ENCODE measurements around the gene CAPNS1.

CAPNS1 gene

DNA sequence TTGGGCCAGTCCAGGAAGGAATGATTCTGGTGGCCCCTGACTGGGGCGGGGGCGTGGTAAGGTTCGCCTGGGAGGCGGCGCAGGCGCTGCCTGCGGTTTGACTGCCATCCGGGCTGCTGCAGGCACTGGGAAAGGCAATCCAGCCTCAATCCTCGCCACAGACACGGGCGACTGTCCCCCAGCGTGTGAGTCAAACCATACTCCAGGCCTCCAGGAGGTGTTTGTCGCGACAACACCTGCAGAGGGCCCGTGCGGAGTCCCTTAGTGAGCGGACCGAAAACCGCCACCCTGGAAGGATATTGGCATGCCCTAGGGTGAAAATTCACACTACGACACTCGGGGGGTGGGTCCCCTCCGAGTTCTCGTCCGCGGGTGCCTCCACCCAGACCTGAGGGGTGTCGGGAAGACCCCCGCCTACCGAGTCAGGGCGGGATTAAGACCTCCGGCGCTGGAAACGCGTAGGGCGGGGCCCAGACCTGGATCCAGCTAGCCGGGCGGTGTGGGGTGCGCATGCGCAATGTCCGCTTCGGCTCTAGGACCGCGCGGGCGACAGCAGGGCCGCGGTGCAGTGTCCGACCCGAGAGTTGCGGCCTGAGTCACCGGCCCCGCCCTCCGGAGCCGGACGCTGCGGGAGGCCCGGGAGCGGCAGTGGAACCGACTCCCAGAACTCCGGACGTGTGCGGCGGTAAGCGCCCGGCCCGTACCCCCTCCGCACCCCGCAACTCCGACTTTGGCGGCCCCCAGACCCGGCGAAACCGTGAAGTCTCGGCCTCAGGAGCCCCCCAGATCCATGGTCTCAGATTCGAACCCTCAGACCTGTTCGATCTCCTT is at the start of gene CAPNS1:
Gene CAPNS1, plus strand, starts transcription at position 594 of the 831 bp plus-strand sequence. CDS start 946 bp downstream, outside the sequence.
- H3K27me3 ChIP-seq, result no peaks in the 10 kb centered on the region
- TF ChIP-seq, protein P1, sequence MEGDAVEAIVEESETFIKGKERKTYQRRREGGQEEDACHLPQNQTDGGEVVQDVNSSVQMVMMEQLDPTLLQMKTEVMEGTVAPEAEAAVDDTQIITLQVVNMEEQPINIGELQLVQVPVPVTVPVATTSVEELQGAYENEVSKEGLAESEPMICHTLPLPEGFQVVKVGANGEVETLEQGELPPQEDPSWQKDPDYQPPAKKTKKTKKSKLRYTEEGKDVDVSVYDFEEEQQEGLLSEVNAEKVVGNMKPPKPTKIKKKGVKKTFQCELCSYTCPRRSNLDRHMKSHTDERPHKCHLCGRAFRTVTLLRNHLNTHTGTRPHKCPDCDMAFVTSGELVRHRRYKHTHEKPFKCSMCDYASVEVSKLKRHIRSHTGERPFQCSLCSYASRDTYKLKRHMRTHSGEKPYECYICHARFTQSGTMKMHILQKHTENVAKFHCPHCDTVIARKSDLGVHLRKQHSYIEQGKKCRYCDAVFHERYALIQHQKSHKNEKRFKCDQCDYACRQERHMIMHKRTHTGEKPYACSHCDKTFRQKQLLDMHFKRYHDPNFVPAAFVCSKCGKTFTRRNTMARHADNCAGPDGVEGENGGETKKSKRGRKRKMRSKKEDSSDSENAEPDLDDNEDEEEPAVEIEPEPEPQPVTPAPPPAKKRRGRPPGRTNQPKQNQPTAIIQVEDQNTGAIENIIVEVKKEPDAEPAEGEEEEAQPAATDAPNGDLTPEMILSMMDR (IDR thresholded peaks at IDR 0.05), result peak; percentile 26
- H3K9me3 ChIP-seq, result no peaks in the 10 kb centered on the region
- peak within 1 kb of the TSS; percentile 92 for H3K27ac ChIP-seq
- peaks cover 16 to 24% of the 10 kb centered on the region in 2 experiments for H3K4me1 ChIP-seq (ENCODE audit: control insufficient read depth in 1 of 2, insufficient read depth in 1 of 2, low read depth in 1 of 2, low read length in 1 of 2)
- H3K4me3 ChIP-seq (ENCODE audit: low read depth in 1 of 2, low read length in 1 of 2), result peak within 1 kb of the TSS; percentile 76 to 92
- peaks cover 21% of the 10 kb centered on the region for H3K36me3 ChIP-seq

DNA sequence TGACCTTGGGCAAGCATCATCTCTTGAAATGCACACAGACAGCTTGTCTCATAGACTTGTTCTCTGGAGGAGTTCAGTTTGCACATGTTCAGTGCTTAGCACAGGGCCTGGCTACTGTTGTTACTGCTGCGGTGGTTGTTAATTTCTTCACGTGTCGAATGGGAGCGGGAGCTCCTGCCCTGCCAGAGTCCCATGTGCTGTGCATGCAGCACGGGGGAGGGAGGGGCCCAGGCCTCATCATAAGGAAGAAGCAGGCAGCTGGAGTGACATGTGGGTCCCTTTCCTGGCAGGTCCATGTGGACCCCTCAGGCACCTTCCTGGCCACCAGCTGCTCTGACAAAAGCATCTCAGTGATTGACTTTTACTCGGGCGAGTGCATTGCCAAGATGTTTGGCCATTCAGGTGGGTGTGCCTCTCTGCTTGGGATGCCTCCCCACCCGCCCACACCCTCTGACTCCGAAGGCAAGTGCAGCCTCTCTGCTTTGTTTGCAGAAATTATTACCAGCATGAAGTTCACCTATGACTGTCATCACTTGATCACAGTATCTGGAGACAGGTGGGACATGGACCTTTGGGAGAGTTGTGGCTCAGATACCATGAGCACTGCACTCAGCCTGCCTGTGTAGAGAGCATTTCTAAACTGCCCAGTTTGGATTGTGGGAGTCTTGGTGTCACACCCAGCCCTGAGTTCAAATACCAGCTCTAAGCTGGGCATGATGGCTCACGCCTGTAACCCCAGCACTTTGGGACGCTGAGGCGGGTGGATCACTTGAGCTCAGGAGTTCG is 48.8 kb upstream of the CAPNS1 start:
- no peak overlapping the region for H3K4me3 ChIP-seq (ENCODE audit: low read depth in 1 of 2, low read length in 1 of 2)
- H3K36me3 ChIP-seq, result peaks cover 85% of the 10 kb centered on the region
- no peaks in the 10 kb centered on the region for H3K4me1 ChIP-seq (ENCODE audit: control insufficient read depth in 1 of 2, insufficient read depth in 1 of 2, low read depth in 1 of 2, low read length in 1 of 2)
- H3K27me3 ChIP-seq, result no peaks in the 10 kb centered on the region
- no peaks in the 10 kb centered on the region for H3K9me3 ChIP-seq
- TF ChIP-seq, protein P1 (IDR thresholded peaks at IDR 0.05), result no peak
- H3K27ac ChIP-seq, result no peak overlapping the region

DNA sequence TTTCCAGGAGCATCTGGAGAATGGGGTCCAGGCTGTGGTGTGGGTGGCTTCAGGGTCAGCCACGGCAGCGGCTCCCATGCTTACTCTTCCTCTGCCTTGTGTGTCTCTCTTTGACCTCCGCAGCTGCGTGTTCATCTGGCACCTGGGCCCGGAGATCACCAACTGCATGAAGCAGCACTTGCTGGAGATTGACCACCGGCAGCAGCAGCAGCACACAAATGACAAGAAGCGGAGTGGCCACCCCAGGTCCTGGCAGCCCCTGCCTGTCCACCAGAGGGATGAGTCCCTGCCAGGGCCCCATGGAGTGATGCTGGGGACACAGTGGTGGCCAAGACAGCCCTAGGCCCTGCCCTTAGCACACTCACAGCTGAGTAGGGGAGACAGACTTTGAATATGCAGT is 47.3 kb upstream of the CAPNS1 start:
- no peaks in the 10 kb centered on the region for H3K4me1 ChIP-seq (ENCODE audit: control insufficient read depth in 1 of 2, insufficient read depth in 1 of 2, low read depth in 1 of 2, low read length in 1 of 2)
- no peaks in the 10 kb centered on the region for H3K9me3 ChIP-seq
- no peak overlapping the region for H3K27ac ChIP-seq
- no peak overlapping the region for H3K4me3 ChIP-seq (ENCODE audit: low read depth in 1 of 2, low read length in 1 of 2)
- H3K27me3 ChIP-seq, result no peaks in the 10 kb centered on the region
- TF ChIP-seq, protein P1 (IDR thresholded peaks at IDR 0.05), result no peak
- H3K36me3 ChIP-seq, result peaks cover 83% of the 10 kb centered on the region

DNA sequence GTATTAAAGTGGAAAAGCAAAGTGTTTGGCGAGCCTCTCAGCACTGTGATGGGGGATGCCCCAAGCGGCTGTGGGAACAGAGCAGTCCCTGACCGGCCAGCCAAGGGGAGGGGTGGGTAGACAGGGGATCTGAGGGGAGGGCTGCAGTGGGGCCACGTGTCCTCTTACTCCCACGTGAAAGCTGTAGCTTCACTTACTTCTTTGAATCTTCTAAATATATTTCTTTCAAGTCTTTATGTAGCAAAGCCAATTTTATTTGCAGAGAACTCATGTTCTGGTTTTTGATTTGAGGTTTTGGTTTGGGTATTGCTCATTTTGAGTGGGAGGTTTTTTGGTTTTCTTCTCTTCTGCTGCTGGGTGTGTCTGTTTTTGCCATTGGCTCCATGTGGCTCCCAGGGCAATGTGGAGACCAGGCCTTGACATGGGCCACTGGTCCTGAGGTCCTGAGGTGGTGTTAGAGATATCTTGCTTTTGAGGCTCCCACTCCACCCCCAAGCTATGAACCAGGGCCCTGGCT is 46.7 kb upstream of the CAPNS1 start:
- no peak overlapping the region for H3K4me3 ChIP-seq (ENCODE audit: low read depth in 1 of 2, low read length in 1 of 2)
- H3K27ac ChIP-seq, result no peak overlapping the region
- no peaks in the 10 kb centered on the region for H3K9me3 ChIP-seq
- no peaks in the 10 kb centered on the region for H3K4me1 ChIP-seq (ENCODE audit: control insufficient read depth in 1 of 2, insufficient read depth in 1 of 2, low read depth in 1 of 2, low read length in 1 of 2)
- no peaks in the 10 kb centered on the region for H3K27me3 ChIP-seq
- TF ChIP-seq, protein P1 (IDR thresholded peaks at IDR 0.05), result no peak
- H3K36me3 ChIP-seq, result peaks cover 77% of the 10 kb centered on the region

GRCh38 chr19:36093687-36094086 is 46.2 kb upstream of the CAPNS1 start:
- Histone ChIP-seq H3K27me3 (no peaks in the 10 kb centered on the region), H3K27ac (no peak overlapping the region), H3K36me3 (peaks cover 76% of the 10 kb centered on the region), H3K9me3 (no peaks in the 10 kb centered on the region), H3K4me3 (ENCODE audit: low read depth in 1 of 2, low read length in 1 of 2) (no peak overlapping the region), H3K4me1 (ENCODE audit: control insufficient read depth in 1 of 2, insufficient read depth in 1 of 2, low read depth in 1 of 2, low read length in 1 of 2) (no peaks in the 10 kb centered on the region)
- TF ChIP-seq, protein P1 (IDR thresholded peaks at IDR 0.05), result no peak

Measured in neutrophil (primary cell).